ENCODE measurements around the gene FREM2. TPM values are rescaled to one million over a fixed set of nuclear protein-coding genes. Genes with fewer than 3 reads are reported as not detected.

Gene FREM2
- total and polyA plus RNA-seq, 2 of the 4 experiments (the other 2 are of a cell fraction) = not detected

DNA sequence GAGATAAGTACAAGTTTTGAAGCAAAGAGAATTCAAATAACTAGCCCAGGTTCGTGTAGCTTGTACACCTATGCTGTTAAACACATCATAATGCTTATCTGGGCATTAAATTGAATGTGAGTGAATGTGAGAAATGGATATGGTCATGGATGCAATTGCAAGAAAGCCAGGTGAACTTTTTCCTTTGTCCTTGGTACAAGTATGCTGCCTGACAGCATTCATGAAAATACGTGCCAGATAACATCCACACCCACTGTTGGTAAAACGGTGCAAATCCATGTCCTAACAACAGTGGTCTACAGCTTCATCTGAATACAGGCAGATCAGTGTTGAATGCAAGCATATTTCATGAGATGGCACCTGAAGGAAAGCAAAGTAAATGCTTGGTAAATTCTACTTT lies 181.5 kb downstream of the FREM2 start:
- H3K4me3 ChIP-seq (ENCODE audit: insufficient read depth, low read depth, low read length) = no peak overlapping the region
- H3K9me3 ChIP-seq (ENCODE audit: control insufficient read depth, insufficient read depth, low read length) = no peaks in the 10 kb centered on the region
- H3K4me1 ChIP-seq (ENCODE audit: control insufficient read depth, insufficient read depth, low read length) = no peaks in the 10 kb centered on the region
- no peaks in the 10 kb centered on the region for H3K36me3 ChIP-seq (ENCODE audit: control insufficient read depth, insufficient read depth, low read length)
- WGBS, 2 experiments (ENCODE audit: extremely low coverage in 2 of 2, insufficient read length in 1 of 2) = no CpG with 5 or more reads among the region's 3 CpGs
- TF ChIP-seq POLR2A (IDR thresholded peaks at IDR 0.05; ENCODE audit: low read depth, low read length) (no peak), RCOR1 (IDR thresholded peaks at IDR 0.05; ENCODE audit: insufficient replicate concordance, low read length) (no peak), NFE2L2 (IDR thresholded peaks at IDR 0.05; ENCODE audit: low read depth, low read length) (no peak)
- TF ChIP-seq, protein P1, sequence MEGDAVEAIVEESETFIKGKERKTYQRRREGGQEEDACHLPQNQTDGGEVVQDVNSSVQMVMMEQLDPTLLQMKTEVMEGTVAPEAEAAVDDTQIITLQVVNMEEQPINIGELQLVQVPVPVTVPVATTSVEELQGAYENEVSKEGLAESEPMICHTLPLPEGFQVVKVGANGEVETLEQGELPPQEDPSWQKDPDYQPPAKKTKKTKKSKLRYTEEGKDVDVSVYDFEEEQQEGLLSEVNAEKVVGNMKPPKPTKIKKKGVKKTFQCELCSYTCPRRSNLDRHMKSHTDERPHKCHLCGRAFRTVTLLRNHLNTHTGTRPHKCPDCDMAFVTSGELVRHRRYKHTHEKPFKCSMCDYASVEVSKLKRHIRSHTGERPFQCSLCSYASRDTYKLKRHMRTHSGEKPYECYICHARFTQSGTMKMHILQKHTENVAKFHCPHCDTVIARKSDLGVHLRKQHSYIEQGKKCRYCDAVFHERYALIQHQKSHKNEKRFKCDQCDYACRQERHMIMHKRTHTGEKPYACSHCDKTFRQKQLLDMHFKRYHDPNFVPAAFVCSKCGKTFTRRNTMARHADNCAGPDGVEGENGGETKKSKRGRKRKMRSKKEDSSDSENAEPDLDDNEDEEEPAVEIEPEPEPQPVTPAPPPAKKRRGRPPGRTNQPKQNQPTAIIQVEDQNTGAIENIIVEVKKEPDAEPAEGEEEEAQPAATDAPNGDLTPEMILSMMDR (conservative IDR thresholded peaks at IDR 0.05; ENCODE audit: low read depth, low read length) = no peak
- no peak overlapping the region for H3K18ac ChIP-seq (ENCODE audit: low read depth, low read length)
- intact Hi-C loops (cut with micrococcal nuclease) (no loop called here), in situ Hi-C loops (cut with MboI; ENCODE audit: low sequenced_read_pairs) (no loop called here), dilution Hi-C loops (cut with HindIII; ENCODE audit: low sequenced_read_pairs, unreplicated experiment) (no loop called here)
- no peak overlapping the region for H4K5ac ChIP-seq (ENCODE audit: low read depth, low read length)
- no peak overlapping the region for H2AFZ ChIP-seq (replicated peaks; ENCODE audit: low read length, poor library complexity)
- ATAC-seq (ENCODE audit: low read depth) = no peak
- BruUV-seq (replicated peaks) = no TSS peak
- H3K23ac ChIP-seq (ENCODE audit: low read depth, low read length) = no peak overlapping the region
- no peak overlapping the region for H2BK120ac ChIP-seq (ENCODE audit: low read depth, low read length)
- no peak overlapping the region for H3K4me2 ChIP-seq (ENCODE audit: low read depth, low read length)
- no peak overlapping the region for H3K14ac ChIP-seq (replicated peaks; ENCODE audit: low read depth, low read length)
- no peaks in the 10 kb centered on the region for H3K79me1 ChIP-seq (ENCODE audit: low read depth in 1 of 2, low read length in 2 of 2)
- POLR2A ChIA-PET (ENCODE audit: unreplicated experiment) = no interaction called here
- no peaks in the 10 kb centered on the region for H3K9me1 ChIP-seq (ENCODE audit: insufficient read depth, low read length)
- H2BK5ac ChIP-seq (ENCODE audit: low read depth, low read length, poor library complexity, severe bottlenecking) = no peak overlapping the region
- no peak overlapping the region for H3K9ac ChIP-seq (ENCODE audit: low read depth, low read length)
- H3K27me3 ChIP-seq (ENCODE audit: control insufficient read depth, insufficient read depth, low read length) = no peaks in the 10 kb centered on the region
- H3K4ac ChIP-seq (ENCODE audit: low read depth, low read length) = no peak overlapping the region
- H2AK5ac ChIP-seq (ENCODE audit: low read depth, low read length) = no peak overlapping the region
- no peaks in the 10 kb centered on the region for H4K20me1 ChIP-seq (ENCODE audit: insufficient read depth, low read length)
- no peak overlapping the region for H2BK20ac ChIP-seq (ENCODE audit: low read depth, low read length)
- no peak for DNase-seq
- H4K8ac ChIP-seq (ENCODE audit: low read depth in 2 of 2, low read length in 2 of 2) = no peak overlapping the region
- H2AK9ac ChIP-seq (replicated peaks; ENCODE audit: low read depth, low read length, poor library complexity) = no peak overlapping the region
- CTCF ChIA-PET = no interaction called here
- no peak overlapping the region for H3K27ac ChIP-seq (ENCODE audit: insufficient read depth, low read length)
- no peak overlapping the region for H3K56ac ChIP-seq (ENCODE audit: extremely low read depth, insufficient read depth, low read length)
- no peak overlapping the region for H4K91ac ChIP-seq (ENCODE audit: insufficient read depth, low read depth, low read length)
- no peak overlapping the region for H2BK15ac ChIP-seq (ENCODE audit: low read depth, low read length)

All from IMR-90 (cell line).